Activated effector memory CD4-positive, alpha-beta T cell treated with Interleukin-2 at 50 U/mL for 16 hours (primary cell): ENCODE results near the gene CCDC74A.
"Not testable (repeated sequence)": the region's sequence is repeated elsewhere in the genome, so short reads cannot be mapped to it uniquely, and the experiment has no call there.

Experiments used
- DNase-seq: peaks from one replicate; pipeline ENCODE4 v3.0.0-alpha.2; 2020

Gene CCDC74A

DNA sequence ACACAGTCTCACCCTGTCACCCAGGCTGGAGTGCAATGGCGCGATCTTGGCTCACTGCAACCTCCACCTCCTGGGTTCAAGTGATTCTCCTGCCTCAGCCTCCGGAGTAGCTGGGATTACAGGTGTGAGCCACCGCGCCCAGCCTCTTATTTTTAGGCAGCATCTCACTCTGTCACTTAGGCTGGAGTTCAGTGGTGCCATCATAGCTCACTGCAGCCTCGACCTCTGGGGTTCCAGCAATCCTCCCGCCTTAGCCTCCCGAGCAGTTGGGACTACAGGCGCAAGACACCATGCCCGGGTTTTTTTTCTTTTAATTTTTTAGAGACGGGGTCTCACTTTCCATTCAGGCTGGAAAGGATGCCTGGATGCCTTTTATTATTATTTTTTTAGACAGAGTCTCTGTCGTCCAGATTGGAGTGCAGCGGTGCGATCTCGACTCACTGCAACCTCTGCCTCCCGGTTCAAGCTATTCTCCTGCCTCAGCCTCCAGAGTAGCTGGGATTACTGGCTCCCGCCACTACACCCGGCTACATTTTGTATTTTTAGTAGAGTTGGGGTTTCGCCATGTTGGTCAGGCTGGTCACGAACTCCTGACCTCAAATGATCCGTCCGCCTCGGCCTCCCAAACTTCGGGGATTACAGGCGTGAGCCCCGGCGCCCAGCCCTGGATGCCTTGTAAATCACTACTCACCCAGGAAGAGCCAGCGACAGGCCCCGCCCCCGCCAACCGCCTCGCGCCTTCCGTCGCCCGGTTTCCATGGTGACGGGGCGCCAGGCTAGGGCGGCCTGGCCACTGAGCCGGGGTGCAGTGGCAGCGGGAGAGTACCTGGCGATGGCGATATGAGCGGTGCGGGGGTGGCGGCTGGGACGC is at the start of gene CCDC74A:
TSS of gene CCDC74A (plus strand) at position 758 of the 871 bp plus-strand sequence. CDS start at position 841, 83 bp downstream.
- DNase-seq, result peak; percentile 70

DNA sequence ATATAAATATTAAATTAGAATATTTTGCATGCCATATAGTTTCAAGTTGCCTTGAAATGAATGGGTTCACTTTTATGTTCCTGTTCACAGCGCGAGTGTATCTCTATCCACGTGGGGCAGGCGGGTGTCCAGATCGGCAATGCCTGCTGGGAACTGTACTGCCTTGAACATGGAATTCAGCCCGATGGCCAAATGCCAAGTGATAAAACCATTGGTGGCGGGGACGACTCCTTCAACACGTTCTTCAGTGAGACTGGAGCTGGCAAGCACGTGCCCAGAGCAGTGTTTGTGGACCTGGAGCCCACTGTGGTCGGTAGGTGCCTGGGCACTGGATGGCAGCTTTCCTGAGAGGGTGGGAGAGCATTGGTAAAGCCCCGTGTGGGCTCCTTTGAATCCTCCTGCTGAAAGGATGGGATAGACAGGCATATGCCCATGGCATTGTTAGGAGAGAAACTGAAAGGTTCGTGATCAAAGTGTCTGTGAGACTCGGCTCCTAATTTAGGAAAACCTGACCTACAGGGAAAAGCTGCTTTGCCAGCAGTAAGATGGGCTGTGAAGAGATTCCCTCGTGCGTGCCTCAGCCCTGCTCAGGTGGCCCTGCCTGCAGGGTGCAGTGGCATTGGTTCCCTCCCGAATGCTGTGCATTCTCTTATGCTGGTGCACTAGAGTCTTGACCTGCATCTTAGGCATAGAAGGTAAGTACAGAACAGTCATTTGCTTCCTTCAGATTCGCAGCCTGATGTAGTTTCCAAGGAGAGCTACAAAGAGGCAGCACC is 49.4 kb upstream of the CCDC74A start:
- not testable (repeated sequence) for DNase-seq

DNA sequence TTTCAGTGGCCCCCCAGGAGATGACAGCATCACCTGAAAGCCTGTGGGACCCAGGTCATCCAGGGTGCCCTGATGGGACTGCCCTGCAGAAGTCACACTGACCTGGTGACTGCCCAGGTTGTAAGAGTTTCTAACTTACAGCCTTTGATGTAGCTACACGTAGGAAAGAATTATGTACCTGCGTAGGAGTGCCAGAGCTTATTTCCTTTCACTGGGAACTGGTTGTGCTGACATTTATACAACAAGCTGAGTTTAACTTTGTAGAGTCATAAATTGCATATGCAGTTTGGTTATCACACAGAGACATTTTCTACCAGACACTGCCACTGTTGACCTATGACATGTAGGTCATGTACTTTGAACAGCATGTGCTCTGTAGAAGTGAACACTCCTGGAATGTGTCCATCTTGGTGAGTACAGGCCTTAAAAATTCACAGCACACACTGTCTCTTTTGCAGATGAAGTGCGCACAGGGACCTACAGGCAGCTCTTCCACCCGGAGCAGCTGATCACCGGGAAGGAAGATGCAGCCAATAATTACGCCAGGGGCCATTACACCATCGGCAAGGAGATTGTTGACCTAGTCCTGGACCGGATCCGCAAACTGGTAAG is 48.7 kb upstream of the CCDC74A start:
- not testable (repeated sequence) for DNase-seq

DNA sequence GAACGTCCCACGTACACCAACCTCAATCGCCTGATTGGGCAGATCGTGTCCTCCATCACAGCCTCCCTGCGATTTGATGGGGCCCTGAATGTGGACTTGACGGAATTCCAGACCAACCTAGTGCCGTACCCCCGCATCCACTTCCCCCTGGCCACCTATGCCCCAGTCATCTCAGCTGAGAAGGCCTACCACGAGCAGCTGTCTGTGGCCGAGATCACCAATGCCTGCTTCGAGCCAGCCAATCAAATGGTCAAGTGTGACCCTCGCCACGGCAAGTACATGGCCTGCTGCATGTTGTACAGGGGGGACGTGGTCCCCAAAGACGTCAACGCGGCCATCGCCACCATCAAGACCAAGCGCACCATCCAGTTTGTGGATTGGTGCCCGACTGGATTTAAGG is 47.3 kb upstream of the CCDC74A start:
- DNase-seq, result not testable (repeated sequence)

DNA sequence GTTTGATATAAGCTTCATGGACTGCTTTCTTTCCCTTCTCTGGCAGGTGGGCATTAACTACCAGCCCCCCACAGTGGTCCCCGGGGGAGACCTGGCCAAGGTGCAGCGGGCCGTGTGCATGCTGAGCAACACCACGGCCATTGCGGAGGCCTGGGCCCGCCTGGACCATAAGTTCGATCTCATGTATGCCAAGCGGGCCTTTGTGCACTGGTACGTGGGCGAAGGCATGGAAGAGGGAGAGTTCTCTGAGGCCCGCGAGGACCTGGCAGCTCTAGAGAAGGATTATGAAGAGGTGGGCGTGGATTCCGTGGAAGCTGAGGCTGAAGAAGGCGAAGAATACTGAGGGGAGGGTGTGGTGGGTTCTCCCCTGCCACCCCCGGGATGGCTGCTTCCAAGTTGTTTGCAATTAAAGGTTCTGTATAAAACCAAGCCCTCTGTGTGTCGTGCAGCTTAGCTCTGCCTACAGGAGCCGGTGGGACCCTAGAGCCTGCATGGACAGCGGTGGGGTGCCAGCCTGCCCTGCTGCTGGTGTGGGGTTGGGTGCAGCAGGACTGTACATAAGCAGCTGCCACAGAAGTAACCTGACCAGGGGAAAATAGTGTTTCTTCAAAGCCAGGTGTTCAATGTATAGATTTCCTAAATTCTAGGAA is 45.1 kb upstream of the CCDC74A start:
- DNase-seq, result not testable (repeated sequence)

DNA sequence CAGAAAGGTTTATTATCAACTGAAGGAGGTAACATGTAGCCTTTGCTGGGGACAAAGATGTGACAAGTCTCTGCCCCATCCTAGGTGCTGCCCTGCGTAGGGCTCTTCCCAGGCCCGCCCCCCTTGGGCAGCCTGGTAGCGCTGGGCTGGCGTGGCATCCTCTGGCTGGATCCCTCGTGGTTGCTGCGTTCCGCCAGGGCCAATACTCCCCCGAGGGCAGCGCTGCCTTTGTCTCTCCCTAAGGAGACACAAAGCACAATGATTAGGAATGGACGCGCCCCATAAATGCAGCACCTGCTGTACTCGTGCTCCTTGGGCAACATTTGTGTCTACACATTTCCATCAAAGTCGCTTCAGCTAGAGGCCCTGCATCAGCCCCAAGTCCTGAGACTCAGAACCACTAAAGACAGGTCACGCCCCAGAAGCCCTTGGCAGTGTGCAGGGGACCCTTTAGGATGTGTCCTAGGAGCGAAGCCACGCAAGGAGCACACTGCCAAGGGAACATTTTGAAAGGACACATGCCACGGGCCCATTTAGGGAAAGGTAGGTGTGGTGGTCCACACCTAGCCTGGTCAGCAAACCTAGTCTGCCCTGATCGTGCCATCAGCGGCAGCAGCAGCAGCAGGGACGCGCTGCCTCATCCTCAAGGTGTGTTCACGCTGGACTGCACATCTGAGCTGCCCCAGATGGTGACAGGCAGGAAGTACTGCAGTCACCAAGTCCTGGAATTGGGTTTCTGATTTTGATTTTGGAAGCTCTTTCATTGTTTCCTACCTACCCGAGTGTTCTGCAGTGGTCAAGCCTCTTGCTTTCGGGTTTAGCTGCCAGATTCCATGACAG is 43.5 kb upstream of the CCDC74A start:
- not testable (repeated sequence) for DNase-seq

DNA sequence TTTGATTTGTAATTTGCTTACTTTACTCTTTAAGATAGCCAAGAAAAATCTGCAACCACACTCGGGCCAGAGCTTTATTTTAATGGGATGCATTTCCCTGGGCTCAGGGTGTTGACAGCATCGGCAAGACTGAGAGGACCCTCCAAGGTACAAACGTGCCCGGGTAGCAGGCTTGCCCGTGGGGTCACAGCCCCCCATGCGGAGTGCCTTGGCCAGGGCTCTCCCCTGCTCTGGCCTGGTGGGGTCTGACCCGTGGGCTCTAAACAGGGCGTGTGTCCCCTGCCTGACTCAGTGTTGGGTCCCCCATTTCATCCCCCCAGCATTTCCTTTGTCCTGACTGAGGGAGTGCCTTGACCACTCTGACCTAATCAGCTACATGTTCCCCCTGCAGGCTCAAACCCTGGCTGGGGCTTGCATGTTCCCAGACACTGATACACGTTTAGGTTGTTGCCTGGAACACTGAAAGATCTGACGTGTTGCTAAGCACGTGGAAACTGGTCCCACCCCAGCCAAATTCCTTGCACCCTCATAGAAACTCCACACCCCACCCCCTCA is 42.7 kb upstream of the CCDC74A start:
- DNase-seq, result not testable (repeated sequence)

DNA sequence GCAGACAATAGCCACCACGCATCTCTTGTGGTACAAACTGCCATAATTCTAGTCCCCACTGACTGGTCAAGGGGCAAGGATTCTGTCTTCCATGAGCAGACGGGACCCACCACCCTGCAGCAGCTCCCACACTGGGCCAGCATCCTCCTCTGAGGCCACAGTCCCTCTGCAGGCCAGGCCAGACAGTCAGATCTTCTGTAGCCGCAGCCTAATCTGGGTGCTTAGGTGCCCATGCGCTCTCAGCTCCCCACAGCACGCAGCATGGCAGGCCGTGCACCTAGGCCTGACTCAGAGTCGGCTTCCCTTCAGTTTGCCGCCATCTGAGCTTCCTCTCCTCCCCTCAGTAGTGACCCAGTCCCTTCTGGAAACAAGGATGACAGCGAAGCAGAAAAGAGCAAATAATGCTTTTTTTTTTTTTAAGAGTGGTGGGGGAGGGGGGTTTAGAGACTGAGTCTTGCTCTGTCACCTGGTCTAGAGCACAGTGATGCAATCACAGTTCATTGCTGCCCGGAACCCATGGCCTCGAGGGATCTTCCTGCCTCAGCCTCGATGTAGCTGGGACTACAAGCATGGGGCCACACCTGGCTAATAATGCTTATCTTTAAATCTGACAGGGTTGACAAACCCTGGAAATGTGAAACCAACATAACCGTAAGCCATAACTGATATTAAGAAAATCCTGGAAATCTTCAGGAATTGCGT is 41.3 kb upstream of the CCDC74A start:
- not testable (repeated sequence) for DNase-seq

DNA sequence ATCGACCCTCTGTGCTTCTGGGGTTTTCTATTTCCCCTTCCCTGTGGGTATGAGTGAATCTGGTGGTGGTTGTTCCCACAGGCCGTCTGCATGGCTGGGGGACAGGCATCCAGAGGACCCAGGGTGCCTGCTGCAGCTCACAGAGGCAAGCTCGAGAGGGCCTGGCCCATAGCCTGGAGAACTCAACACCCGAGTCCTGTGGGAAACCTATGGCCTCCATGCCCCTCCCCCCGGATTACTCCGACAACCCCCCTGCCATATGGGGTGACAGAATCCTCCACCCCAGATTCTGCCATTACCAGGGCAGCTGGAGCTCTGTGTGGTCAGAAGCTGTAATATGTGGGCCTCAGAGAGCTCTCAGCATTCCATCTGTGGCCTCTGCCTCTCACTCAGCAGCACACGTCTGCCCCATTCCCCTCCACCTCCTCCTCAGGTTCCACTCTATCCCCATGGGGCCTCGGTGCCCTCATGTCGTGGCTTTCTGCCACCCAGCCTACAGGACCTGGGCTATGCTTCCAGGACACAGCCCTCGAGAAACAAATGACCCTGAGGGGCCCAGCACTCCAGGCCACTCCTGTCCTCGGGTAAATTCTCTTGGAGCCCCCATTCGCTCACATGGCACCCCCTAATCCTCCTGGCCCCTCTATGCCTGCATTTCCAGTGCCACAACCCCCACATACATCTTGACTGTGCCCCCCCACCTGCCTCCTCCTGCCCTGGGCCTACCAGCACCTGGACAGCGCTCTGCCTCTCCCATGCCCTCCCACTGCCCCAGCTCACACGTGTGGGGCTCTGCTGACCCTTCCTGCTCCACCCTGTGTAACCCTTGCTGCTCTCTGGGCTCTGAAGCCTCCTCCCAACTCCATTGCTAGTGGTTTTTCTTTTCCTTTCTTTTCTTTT is 39.1 kb upstream of the CCDC74A start:
- no peak for DNase-seq

DNA sequence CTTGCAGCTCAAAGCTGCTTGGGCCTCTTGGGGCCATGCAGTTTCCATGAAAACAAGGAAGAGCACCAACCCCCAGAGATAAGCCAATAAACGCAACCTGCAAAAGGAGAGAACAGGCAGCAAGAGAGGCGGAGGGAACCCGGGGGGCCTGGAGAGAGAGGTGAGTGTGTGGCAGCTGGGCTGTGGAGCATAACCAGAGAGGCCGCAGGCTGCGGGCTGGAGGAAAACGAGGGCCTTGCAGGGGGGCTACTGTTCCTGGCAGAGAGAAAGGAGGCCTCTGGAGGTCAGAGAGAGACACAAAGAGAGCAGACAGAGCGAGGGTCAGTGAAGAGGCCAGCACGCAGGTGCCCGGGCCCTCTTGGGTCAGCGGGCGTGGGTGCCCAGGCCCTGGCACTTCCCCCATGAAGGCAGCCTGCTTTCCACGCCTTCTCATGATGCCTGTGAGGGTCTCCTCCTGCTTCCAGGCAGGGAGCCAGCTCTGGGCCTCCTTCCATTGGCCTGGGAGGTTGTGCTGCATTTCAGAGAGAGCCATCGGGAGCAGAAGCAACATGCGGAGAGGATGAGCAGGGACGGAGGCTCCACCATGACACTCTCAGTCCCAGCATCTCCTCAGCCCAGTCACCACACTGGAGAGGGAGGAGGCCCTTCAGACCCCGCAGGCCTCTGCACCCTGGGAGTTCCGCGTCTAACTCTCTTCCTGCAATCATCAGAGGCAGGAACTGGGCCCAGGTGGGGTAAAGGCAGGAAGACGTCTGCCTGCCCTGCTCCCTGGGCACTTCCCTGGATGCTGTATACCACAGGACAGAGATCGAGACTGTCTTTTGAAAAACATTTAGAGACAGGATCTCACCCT is 36.8 kb upstream of the CCDC74A start:
- peak; percentile 25 for DNase-seq

DNA sequence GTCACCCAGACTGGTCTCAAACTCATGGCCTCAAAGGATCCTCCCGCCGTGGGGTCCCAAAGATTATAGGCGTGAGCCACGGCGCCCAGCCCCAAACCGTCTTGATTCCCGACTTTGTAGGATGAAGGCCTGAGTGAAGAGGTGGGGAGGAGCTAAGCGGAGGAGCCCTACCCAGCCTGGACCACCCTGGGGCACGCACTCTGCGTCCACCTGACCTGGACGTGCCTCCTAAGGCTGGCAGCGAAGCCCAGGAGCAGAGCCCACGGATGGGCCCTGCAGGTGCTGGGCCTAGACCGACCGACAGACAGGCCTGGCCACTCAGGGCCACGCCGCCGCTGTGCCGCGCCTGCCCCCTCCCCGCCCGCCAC is 36.2 kb upstream of the CCDC74A start:
- not testable (repeated sequence) for DNase-seq

DNA sequence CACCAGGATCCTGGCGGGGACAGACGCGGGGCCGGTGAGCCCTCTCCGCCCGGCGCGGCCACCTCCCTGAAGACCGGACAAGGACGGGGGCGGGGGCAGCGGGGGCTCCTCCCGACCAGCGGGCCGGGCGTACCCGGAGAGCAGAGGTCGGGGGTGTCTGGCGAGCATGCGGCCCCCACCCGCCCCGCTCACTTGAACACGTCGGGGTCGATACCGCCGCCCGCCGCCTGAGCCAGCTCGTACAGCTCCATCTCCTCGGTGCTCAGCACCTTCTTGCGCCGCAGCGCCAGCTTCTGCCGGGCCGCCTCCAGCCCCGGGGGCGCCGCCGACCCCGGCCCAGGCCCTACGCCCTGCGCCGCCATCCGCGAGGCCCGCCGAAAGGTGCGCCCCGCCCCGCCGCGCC is 35.7 kb upstream of the CCDC74A start, which contains the start of gene MZT2A:
TSS of gene MZT2A (minus strand) at position 383 of the 403 bp plus-strand sequence. CDS start at position 362, 21 bp downstream.
- not testable (repeated sequence) for DNase-seq

DNA sequence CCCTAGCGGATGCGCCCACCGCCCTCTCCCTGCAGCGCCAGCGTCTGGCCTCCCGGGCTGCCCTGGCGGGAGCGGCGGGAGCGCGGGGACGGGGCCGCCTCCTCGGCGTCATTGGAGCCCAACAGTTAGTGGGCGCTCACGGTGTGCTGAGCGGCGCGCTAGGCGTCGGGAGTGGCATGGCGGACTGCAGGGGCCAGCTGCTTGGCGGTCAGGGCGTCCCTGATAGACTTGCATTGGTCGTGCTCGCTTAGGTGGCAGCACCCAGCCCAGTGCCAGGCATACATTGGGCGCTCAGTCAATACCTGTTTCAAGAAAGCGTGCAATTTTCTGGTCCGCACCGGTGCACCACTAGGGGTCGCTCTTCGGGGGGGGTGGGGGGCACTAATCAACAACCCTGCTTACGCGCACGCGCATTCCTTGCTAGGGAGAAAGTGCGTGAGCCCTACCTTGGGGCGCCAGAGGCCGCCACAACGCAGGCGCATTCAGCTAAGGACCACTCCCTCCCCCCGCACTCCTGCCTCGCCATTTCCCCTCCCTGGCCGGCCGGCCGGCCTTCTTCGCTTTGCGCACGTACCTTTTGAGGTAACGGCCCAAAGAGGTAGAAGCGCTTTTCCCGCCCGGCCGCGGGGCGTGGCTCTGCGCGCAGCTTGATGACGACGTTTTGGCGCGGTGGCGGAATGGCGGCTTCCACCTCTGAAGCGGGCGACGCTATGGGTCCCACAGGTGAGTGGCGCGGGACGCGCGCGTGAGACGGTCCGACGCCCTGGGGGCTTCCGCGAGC is 35.1 kb upstream of the CCDC74A start:
- DNase-seq, result peak; percentile 94

DNA sequence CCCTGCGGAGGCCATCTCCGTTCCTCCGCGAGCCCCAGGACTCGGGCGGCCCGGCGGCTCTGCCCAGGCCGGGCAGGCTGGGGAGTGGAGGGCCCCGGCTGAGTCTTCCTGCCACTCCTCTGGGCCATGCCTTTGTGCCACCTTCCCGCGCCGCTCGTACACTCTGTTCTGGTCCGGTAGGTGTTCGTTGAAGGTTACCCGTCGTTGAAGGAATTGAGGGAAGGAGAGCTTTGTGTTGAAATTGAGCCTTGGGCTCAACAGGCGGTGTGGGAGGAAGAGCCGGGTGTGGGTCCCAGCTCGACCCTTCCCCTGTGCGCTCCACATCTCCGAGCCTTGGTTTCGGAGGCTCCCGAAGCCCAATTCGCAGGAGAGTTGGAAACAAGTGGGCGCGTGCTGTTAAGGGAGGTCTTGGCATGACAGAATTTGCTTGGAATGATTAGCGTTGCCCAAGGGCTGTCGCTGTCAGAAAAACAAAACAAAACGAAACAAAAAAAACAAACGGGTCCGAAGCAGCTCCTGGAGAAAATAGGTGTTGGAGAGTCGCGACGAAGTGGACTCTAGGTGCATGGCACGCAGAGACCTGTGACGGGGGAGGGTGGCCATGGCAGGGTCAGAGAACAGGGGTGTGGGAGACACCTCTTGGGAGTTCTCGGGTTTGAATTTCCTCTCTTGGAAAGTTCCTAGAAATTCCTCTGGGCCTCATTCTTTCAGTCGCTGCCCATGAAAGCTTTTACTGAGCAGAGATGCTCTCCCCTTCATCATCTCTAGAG is 34.3 kb upstream of the CCDC74A start:
- no peak for DNase-seq

DNA sequence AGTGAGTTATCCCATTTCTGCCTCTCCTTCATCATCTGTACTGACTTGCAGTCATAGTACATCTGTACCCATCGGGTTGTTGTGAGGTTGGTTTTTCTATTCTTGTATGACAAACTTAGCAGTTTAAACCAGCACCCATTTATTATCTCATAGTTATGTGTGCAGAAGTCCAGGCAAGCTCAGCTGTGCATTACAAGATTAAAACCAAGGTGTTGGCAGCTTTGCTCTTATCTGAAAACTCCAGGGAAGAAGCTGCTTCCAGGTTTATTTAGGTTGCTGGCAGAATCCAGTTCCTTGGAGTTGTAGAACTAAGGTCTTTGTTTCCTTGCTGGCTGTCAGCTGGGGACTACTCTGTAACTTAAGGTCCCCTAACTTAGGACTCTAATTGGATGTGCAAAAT is 32.2 kb upstream of the CCDC74A start:
- DNase-seq, result not testable (repeated sequence)

DNA sequence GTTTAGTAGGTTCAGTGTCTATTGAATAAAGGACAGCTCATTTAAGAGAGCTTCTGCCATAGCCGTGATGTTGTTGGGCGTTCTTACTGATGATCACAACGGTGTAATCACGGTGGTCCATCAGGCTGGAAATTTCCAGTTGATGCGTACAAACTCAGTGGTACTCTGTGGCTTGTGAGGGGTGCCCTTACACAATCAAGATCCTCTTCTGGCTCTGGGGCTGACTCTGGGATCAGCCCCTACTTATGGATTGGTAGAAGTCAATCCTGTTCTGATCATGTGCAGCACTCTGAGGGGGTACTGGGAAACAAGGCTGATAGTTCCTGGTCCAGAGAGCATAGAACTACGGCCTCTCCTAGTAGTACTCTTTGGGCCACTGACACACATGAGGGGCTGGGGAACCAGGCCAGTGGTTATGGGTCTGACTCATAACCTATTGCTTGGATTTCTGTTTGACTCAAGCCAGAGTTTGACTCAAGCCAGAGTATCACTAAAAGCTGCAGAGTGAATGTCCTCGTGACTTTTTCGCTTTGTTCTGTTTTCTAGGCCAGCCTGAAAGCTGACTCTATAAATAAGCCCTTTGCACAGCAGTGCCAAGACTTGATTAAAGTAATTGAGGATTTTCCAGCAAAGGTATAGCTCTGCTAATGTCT is 29.2 kb upstream of the CCDC74A start:
- DNase-seq, result not testable (repeated sequence)
